Chondrocyte (in vitro differentiated cells): Measurements from ENCODE around the gene PRUNE2. TPM values are rescaled to one million over a fixed set of nuclear protein-coding genes. Genes with fewer than 3 reads are reported as not detected.

Experiments used
- DNase-seq: peaks from one replicate; pipeline ENCODE4 v3.0.0; 2021; ENCODE audit warnings: mixed read lengths, low spot score
- H3K27ac Mint-ChIP-seq: one replicate; pipeline ENCODE4 v1.8.0; 2021; ENCODE audit warnings: mild to moderate bottlenecking, moderate library complexity, mixed read lengths; ENCODE audit not compliant: unreplicated experiment
- H3K27me3 Mint-ChIP-seq: 2 replicates; pipeline ENCODE4 v1.8.0; 2021; ENCODE audit warnings: low read depth, mixed read lengths
- H3K36me3 Mint-ChIP-seq: 2 replicates; pipeline ENCODE4 v1.8.0; 2021; ENCODE audit warnings: low read depth, mixed read lengths
- H3K4me1 Mint-ChIP-seq: 2 replicates; pipeline ENCODE4 v1.8.0; 2021; ENCODE audit warnings: low read depth, mild to moderate bottlenecking, mixed read lengths
- H3K4me3 Mint-ChIP-seq: one replicate; pipeline ENCODE4 v1.8.0; 2021; ENCODE audit warnings: mild to moderate bottlenecking, moderate library complexity, mixed read lengths; ENCODE audit not compliant: unreplicated experiment
- H3K9me3 Mint-ChIP-seq: 2 replicates; pipeline ENCODE4 v1.8.0; 2021; ENCODE audit warnings: low read depth, mixed read lengths
- CTCF ChIP-seq: fragments of 200-600 bp; sonication (generic); IDR thresholded peaks from 2 replicates; pipeline ENCODE4 v1.5.0; 2021; ENCODE audit warnings: antibody characterized with exemption, mild to moderate bottlenecking, moderate library complexity
- total RNA-seq: library from RNA; stranded (reverse); gene quantifications from 3 replicates; pipeline ENCODE4 v1.2.1, GENCODE V29; 2021

PRUNE2 gene
- total RNA-seq, 1 donor from 2014 or later = 10.5 TPM

DNA sequence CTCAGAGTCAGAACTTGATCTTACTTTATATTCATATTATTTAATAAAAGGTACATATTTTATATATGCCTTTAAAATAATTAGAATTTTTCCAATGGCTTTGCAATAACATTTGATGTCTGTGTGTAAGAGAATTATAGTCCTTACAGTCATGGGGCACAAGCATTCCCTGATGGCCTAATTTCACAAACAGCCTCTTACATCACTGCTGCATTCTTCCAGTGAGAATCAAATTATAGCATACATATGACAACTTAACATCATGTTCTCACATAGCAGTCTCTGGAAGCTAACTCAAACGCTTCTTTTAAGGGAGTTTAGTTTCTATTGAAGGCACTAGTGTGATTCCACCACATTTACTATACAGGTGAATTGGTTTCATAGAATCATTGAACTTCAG lies 15.3 kb upstream of the PRUNE2 start:
- Mint-ChIP-seq H3K36me3 (peaks cover 2% of the 10 kb centered on the region), H3K4me1 (peaks cover 8% of the 10 kb centered on the region), H3K4me3 (no peak overlapping the region), H3K27ac (no peak overlapping the region), H3K27me3 (peaks cover 26% of the 10 kb centered on the region), H3K9me3 (peaks cover 9% of the 10 kb centered on the region)
- TF ChIP-seq CTCF = no peak
- DNase-seq = no peak

GRCh38 chr9:76917299-76917698 lies 11.4 kb upstream of the PRUNE2 start:
- no peak for DNase-seq
- Mint-ChIP-seq H3K27me3 (peaks cover 36% of the 10 kb centered on the region), H3K36me3 (no peaks in the 10 kb centered on the region), H3K4me3 (no peak overlapping the region), H3K9me3 (no peaks in the 10 kb centered on the region), H3K27ac (no peak overlapping the region), H3K4me1 (peaks cover 14% of the 10 kb centered on the region)
- no peak for TF ChIP-seq CTCF

- Mint-ChIP-seq H3K4me1 (peaks cover 14% of the 10 kb centered on the region), H3K4me3 (no peak overlapping the region), H3K27ac (no peak overlapping the region), H3K36me3 (no peaks in the 10 kb centered on the region), H3K9me3 (no peaks in the 10 kb centered on the region), H3K27me3 (peaks cover 36% of the 10 kb centered on the region)
- no peak for DNase-seq
- no peak for TF ChIP-seq CTCF
Measured at GRCh38 chr9:76916231-76916630, 10.3 kb upstream of the PRUNE2 start.

DNA sequence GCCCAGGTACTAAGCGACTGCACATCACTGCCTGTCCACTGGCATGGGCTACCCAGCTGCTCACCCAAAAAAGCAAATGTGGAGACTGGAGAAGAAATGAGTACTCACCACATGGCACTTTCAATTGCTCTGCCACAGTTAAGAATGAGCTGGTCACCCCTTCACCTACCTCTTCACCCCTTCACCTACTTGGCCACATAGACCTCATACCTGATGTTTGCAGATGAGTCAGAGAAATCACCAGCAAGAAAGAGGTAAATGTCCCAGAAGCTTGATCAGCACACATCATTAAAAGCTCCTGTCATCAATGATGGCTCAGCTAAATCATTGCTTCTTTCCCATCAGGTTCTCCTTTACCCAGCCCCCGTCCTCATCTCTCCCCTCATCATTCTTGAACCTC lies 7.6 kb upstream of the PRUNE2 start:
- H3K4me1 Mint-ChIP-seq = peaks cover 14% of the 10 kb centered on the region
- H3K9me3 Mint-ChIP-seq = no peaks in the 10 kb centered on the region
- H3K36me3 Mint-ChIP-seq = no peaks in the 10 kb centered on the region
- H3K4me3 Mint-ChIP-seq = no peak overlapping the region
- H3K27ac Mint-ChIP-seq = no peak overlapping the region
- TF ChIP-seq CTCF = no peak
- H3K27me3 Mint-ChIP-seq = peaks cover 35% of the 10 kb centered on the region
- no peak for DNase-seq

GRCh38 chr9:76912636-76913275 lies 6.8 kb upstream of the PRUNE2 start:
- H3K36me3 Mint-ChIP-seq = no peaks in the 10 kb centered on the region
- peaks cover 14% of the 10 kb centered on the region for H3K4me1 Mint-ChIP-seq
- no peak for TF ChIP-seq CTCF
- H3K27ac Mint-ChIP-seq = no peak overlapping the region
- H3K4me3 Mint-ChIP-seq = no peak overlapping the region
- DNase-seq = no peak
- peaks cover 33% of the 10 kb centered on the region for H3K27me3 Mint-ChIP-seq
- H3K9me3 Mint-ChIP-seq = no peaks in the 10 kb centered on the region
